Stomach (tissue), 4 donors: ENCODE data around the gene FARP2.

Source experiments
- CTCF ChIP-seq, 7 experiments: fragments of 450-650 bp in 4 of 7; fragments of 200-600 bp in 3 of 7; sonication (generic) in 3 of 7; IDR thresholded peaks; one replicate each; pipeline ENCODE4 v1.5.1; 2016 to 2019; ENCODE audit warnings: antibody characterized with exemption in 7 of 7, control low read depth in 2 of 7, mild to moderate bottlenecking in 1 of 7
- EP300 ChIP-seq: sonication (generic); formaldehyde crosslinking; IDR thresholded peaks from one replicate; pipeline ENCODE4 v1.6.1; 2017; ENCODE audit warnings: antibody characterized with exemption
- POLR2A ChIP-seq, 4 donors: fragments of 450-650 bp; IDR thresholded peaks; one replicate each; pipeline ENCODE4 v1.6.1; 2016; ENCODE audit warnings: antibody characterized with exemption in 4 of 4, control low read depth in 2 of 4, mild to moderate bottlenecking in 1 of 4, moderate library complexity in 1 of 4
- POLR2AphosphoS5 ChIP-seq, 3 donors: sonication (generic); formaldehyde crosslinking; IDR thresholded peaks; one replicate each; pipeline ENCODE4 v1.6.1; 2016; ENCODE audit warnings: antibody characterized with exemption in 3 of 3

DNA sequence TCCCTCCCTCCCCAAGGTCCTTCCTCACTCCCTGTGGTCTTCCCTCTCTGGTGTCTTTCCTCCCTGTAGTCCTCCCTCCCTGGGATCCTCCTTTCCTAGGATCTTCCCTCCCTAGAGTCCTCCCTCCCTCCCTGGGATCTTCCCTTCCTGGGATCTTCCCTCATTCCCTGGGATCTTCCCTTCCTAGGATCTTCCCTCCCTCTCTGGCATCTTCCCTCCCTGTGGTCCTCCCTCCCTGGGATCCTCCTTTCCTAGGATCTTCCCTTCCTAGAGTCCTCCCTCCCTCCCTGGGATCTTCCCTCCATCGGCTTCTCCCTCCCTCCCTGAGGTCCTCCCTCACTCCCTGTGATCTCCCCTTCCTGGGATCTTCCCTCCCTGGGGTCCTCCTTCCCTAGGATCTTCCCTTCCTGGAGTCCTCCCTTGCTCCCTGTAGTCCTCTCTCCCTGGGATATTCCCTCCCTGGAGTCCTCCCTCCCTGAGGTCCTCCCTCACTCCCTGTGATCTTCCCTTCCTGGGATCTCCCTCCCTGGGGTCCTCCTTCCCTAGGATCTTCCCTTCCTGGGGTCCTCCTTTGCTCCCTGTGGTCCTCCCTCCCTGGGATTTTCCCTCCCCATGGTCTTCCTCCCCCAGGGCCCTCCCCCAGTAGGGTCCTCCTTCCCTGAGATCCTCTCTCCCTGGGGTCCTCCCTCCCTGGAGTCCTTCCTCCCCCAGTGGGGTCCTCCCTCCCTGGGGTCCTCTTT lies 129.3 kb downstream of the FARP2 start:
- TF ChIP-seq CTCF (IDR thresholded peaks at IDR 0.05) (no peak), POLR2A (IDR thresholded peaks at IDR 0.05) (no peak), POLR2AphosphoS5 (IDR thresholded peaks at IDR 0.05) (no peak), EP300 (no peak)
